SK-N-SH (cell line): Measurements from ENCODE around the gene PSMC3. TPM values are rescaled to one million over a fixed set of nuclear protein-coding genes. Genes with fewer than 3 reads are reported as not detected.

Experiments used
- CTCF ChIA-PET: fragments of 300-600, 350-600 bp; formaldehyde crosslinking; extraction: SDS; loops from one replicate; lab custom pipeline; 2021; lab: Yijun Ruan, JAX
- POLR2A ChIA-PET: fragments of 350-600 bp; sonication (Branson Sonifier 250); formaldehyde crosslinking; extraction: SDS; loops from one replicate; lab custom pipeline; 2020; ENCODE audit warnings: antibody characterized with exemption, inconsistent platforms; lab: Yijun Ruan, JAX
- DNase-seq: peaks from one replicate; pipeline ENCODE4 v3.0.0; 2012
- H2AFZ ChIP-seq: fragments of 200-600 bp; sonication (generic); 2 replicates; pipeline ENCODE4 v1.8.1; 2016; ENCODE audit warnings: antibody characterized with exemption, mild to moderate bottlenecking, low read depth
- H3F3A ChIP-seq: fragments of 200-600 bp; sonication (generic); replicated peaks from 2 replicates; pipeline ENCODE3; 2016; ENCODE audit warnings: antibody characterized with exemption, mild to moderate bottlenecking; ENCODE audit not compliant: insufficient read depth
- H3K27ac ChIP-seq, 2 experiments: fragments of 200-500 bp in 1 of 2; fragments of 200-600 bp in 1 of 2; sonication (Bioruptor generic) in 1 of 2; sonication (generic), shearing (Covaris generic) in 1 of 2; 2 replicates each; pipeline versions ENCODE4 v1.5.1 to v1.6.1; 2014 to 2016; ENCODE audit warnings: low read depth in 2 of 2, inconsistent platforms in 1 of 2, low read length in 1 of 2, mild to moderate bottlenecking in 1 of 2, mixed read lengths in 1 of 2
- H3K27me3 ChIP-seq: fragments of 200-600 bp; sonication (generic), shearing (Covaris generic); 2 replicates; pipeline ENCODE4 v1.6.1; 2016; ENCODE audit warnings: mixed run types; ENCODE audit not compliant: insufficient read depth
- H3K36me3 ChIP-seq, 2 experiments: fragments of 200-500 bp in 1 of 2; fragments of 200-600 bp in 1 of 2; sonication (Bioruptor generic) in 1 of 2; sonication (generic) in 1 of 2; replicated peaks in 1 of 2; 2 replicates each; pipeline versions ENCODE3 to v1.5.1; 2014 to 2016; ENCODE audit warnings: low read length in 1 of 2, mild to moderate bottlenecking in 1 of 2; ENCODE audit not compliant: insufficient read depth in 2 of 2, control insufficient read depth in 1 of 2
- H3K4me1 ChIP-seq, 2 experiments: fragments of 200-500 bp in 1 of 2; fragments of 200-600 bp in 1 of 2; sonication (Bioruptor generic) in 1 of 2; sonication (generic), shearing (Covaris generic) in 1 of 2; 2 replicates each; pipeline versions ENCODE4 v1.5.1 to v1.6.1; 2014 to 2016; ENCODE audit warnings: low read depth in 1 of 2, low read length in 1 of 2, mixed run types in 1 of 2; ENCODE audit not compliant: insufficient read depth in 2 of 2, control insufficient read depth in 1 of 2
- H3K4me2 ChIP-seq: fragments of 200-600 bp; sonication (generic), shearing (Covaris generic); 2 replicates; pipeline ENCODE4 v1.6.1; 2017; ENCODE audit warnings: mixed run types
- H3K4me3 ChIP-seq, 2 experiments: fragments of 200-500 bp in 1 of 2; fragments of 200-600 bp in 1 of 2; sonication (Bioruptor generic) in 1 of 2; sonication (generic), shearing (Covaris generic) in 1 of 2; 2 replicates each; pipeline versions ENCODE4 v1.5.1 to v1.8.1; 2014 to 2016; ENCODE audit warnings: low read depth in 2 of 2, inconsistent platforms in 1 of 2, low read length in 1 of 2, mild to moderate bottlenecking in 1 of 2, mixed read lengths in 1 of 2, moderate library complexity in 1 of 2
- H3K79me2 ChIP-seq: fragments of 200-600 bp; sonication (generic); 2 replicates; pipeline ENCODE4 v1.8.1; 2017; ENCODE audit warnings: mild to moderate bottlenecking; ENCODE audit not compliant: insufficient read depth
- H3K9ac ChIP-seq: fragments of 200-600 bp; sonication (generic); 2 replicates; pipeline ENCODE4 v1.6.1; 2017; ENCODE audit warnings: mixed run types
- H3K9me2 ChIP-seq: fragments of 200-600 bp; sonication (generic); 2 replicates; pipeline ENCODE4 v1.6.1; 2017; ENCODE audit warnings: mixed run types
- H3K9me3 ChIP-seq: fragments of 200-600 bp; sonication (generic); 2 replicates; pipeline ENCODE4 v1.6.1; 2017; ENCODE audit warnings: mixed run types, mild to moderate bottlenecking, moderate library complexity
- H4K20me1 ChIP-seq: fragments of 200-600 bp; sonication (generic); 2 replicates; pipeline ENCODE4 v1.6.1; 2017; ENCODE audit warnings: mild to moderate bottlenecking, mixed run types; ENCODE audit not compliant: insufficient read depth
- CHD2 ChIP-seq: fragments of 150-350 bp; IDR thresholded peaks from 2 replicates; pipeline ENCODE4 v1.6.1; 2018; ENCODE audit warnings: low read length; ENCODE audit not compliant: partially characterized antibody
- EP300 ChIP-seq, 2 experiments: IDR thresholded peaks; 2 replicates each; pipeline versions ENCODE4 v1.4.0 to v1.6.1; 2012; ENCODE audit warnings: borderline replicate concordance in 1 of 2, low read depth in 1 of 2, low read length in 1 of 2
- EZH2phosphoT487 ChIP-seq: fragments of 200-600 bp; sonication (generic); IDR thresholded peaks from 2 replicates; pipeline ENCODE4 v1.6.1; 2017; ENCODE audit warnings: low read depth, mixed run types, mild to moderate bottlenecking, antibody characterized with exemption, moderate library complexity, borderline replicate concordance
- FOSL2 ChIP-seq: IDR thresholded peaks from 2 replicates; pipeline ENCODE4 v1.4.0; 2012; ENCODE audit warnings: low read depth, mild to moderate bottlenecking, moderate library complexity, borderline replicate concordance
- FOXM1 ChIP-seq: IDR thresholded peaks from 2 replicates; pipeline ENCODE4 v1.4.0; 2012; ENCODE audit warnings: low read depth, mild to moderate bottlenecking
- GABPA ChIP-seq: IDR thresholded peaks from 2 replicates; pipeline ENCODE4 v1.4.0; 2012; ENCODE audit warnings: low read depth, mild to moderate bottlenecking
- GATA2 ChIP-seq: sonication (generic); formaldehyde crosslinking; IDR thresholded peaks from 2 replicates; pipeline ENCODE4 v1.5.0; 2020; ENCODE audit warnings: mild to moderate bottlenecking, missing genetic modification reagents
- IRF3 ChIP-seq: fragments of 150-350 bp; IDR thresholded peaks from 2 replicates; pipeline ENCODE4 v1.6.1; 2016; ENCODE audit warnings: mild to moderate bottlenecking, low read depth, low read length
- JUND ChIP-seq: IDR thresholded peaks from 2 replicates; pipeline ENCODE4 v1.4.0; 2012
- MXI1 ChIP-seq: IDR thresholded peaks from 2 replicates; pipeline ENCODE4 v1.6.1; 2012; ENCODE audit warnings: mild to moderate bottlenecking, low read depth, low read length, improper control_type of control experiment
- POLR2AphosphoS5 ChIP-seq: IDR thresholded peaks from 2 replicates; pipeline ENCODE4 v1.6.1; 2012; ENCODE audit warnings: low read depth, low read length
- RAD21 ChIP-seq: IDR thresholded peaks from 2 replicates; pipeline ENCODE4 v1.6.1; 2012; ENCODE audit warnings: mild to moderate bottlenecking, low read length
- SIN3A ChIP-seq: IDR thresholded peaks from 2 replicates; pipeline ENCODE4 v1.6.1; 2012; ENCODE audit warnings: low read depth, mild to moderate bottlenecking, low read length, moderate library complexity, borderline replicate concordance
- TAF1 ChIP-seq: IDR thresholded peaks from 2 replicates; pipeline ENCODE4 v1.6.1; 2012; ENCODE audit warnings: low read depth, mild to moderate bottlenecking, low read length, moderate library complexity, borderline replicate concordance
- TCF12 ChIP-seq: IDR thresholded peaks from 2 replicates; pipeline ENCODE4 v1.4.0; 2012
- USF1 ChIP-seq: IDR thresholded peaks from 2 replicates; pipeline ENCODE4 v1.4.0; 2012; ENCODE audit warnings: low read depth, borderline replicate concordance
- USF2 ChIP-seq: fragments of 150-350 bp; IDR thresholded peaks from 2 replicates; pipeline ENCODE4 v1.6.1; 2017; ENCODE audit warnings: antibody characterized with exemption, low read length, low read depth, borderline replicate concordance
- YY1 ChIP-seq: IDR thresholded peaks from 2 replicates; pipeline ENCODE4 v1.4.0; 2012; ENCODE audit warnings: low read depth, mild to moderate bottlenecking
- WGBS: methylation state at CpG from one replicate; pipeline ENCODE4 v1.1.6; 2017; ENCODE audit warnings: low lambda C conversion rate; 5-methylcytosine and 5-hydroxymethylcytosine counted together
- polyA plus RNA-seq, 3 experiments: library from polyadenylated mRNA; depleted of rRNA; stranded (reverse); fragments of >200 nt; gene quantifications; 2 replicates each; pipeline ENCODE4 v1.2.3, GENCODE V29; 2012

The PSMC3 gene
- polyA plus RNA-seq, 1 of the 3 experiments (the other 2 are of a cell fraction): 184 TPM

- TF ChIP-seq EP300 (IDR thresholded peaks at IDR 0.05; ENCODE audit: borderline replicate concordance in 1 of 2, low read depth in 1 of 2, low read length in 1 of 2) (no peak), RAD21 (no peak), USF1 (no peak)
Observed at GRCh38 chr11:47406896-47407745, 19.1 kb downstream of the PSMC3 start (continued).

- TF ChIP-seq POLR2AphosphoS5 (no peak), TCF12 (no peak), EZH2phosphoT487 (no peak)
- TF ChIP-seq, all 33 proteins: peak for 0
- Histone ChIP-seq H3K4me2 (no peak overlapping the region), H2AFZ (no peak overlapping the region), H3K9me3 (no peaks in the 10 kb centered on the region), H3K4me3 (no peak overlapping the region), H3K9me2 (no peaks in the 10 kb centered on the region), H3K27ac (no peak overlapping the region), H3K79me2 (peaks cover under 1% of the 10 kb centered on the region; the same call in 1 of the 2 replicates), H3F3A (peaks cover 24% of the 10 kb centered on the region), H3K27me3 (no peaks in the 10 kb centered on the region), H3K4me1 (peaks cover 13 to 26% of the 10 kb centered on the region in 2 experiments; a peak in 3 of 4 replicates), H3K9ac (no peak overlapping the region), H3K36me3 (no peaks in the 10 kb centered on the region), H4K20me1 (no peaks in the 10 kb centered on the region)
- WGBS: 73% methylated on average over 2 of the region's 3 CpGs
- DNase-seq: no peak
- CTCF ChIA-PET: interaction anchor here (1.1 to 20.7 kb wide), 3 partner anchors 9 to 104 kb away, joined by 3 to 239 read pairs (median 15); no protein-coding TSS in a partner anchor
- POLR2A ChIA-PET: no interaction called here
Observed at GRCh38 chr11:47403571-47403970, 22.7 kb downstream of the PSMC3 start.

GRCh38 chr11:47403135-47403534 is 23.1 kb downstream of the PSMC3 start:
- Histone ChIP-seq H3K4me2 (no peak overlapping the region), H3F3A (peaks cover 24% of the 10 kb centered on the region), H3K36me3 (no peaks in the 10 kb centered on the region), H3K4me1 (peaks cover 13 to 26% of the 10 kb centered on the region in 2 experiments; a peak in 3 of 4 replicates), H2AFZ (no peak overlapping the region), H3K27me3 (no peaks in the 10 kb centered on the region), H4K20me1 (no peaks in the 10 kb centered on the region), H3K79me2 (no peaks in the 10 kb centered on the region), H3K9me3 (no peaks in the 10 kb centered on the region), H3K9ac (no peak overlapping the region), H3K4me3 (no peak overlapping the region), H3K27ac (no peak overlapping the region), H3K9me2 (no peaks in the 10 kb centered on the region)
- DNase-seq: no peak
- CTCF ChIA-PET: interaction anchor here (1.1 to 20.7 kb wide), 4 partner anchors 9 to 103 kb away, joined by 3 to 239 read pairs (median 9); no protein-coding TSS in a partner anchor
- POLR2A ChIA-PET: no interaction called here
- TF ChIP-seq JUND (no peak), FOSL2 (no peak), FOXM1 (no peak), GATA2 (CRISPR knock-in tag) (no peak), TAF1 (no peak), IRF3 (no peak), GABPA (no peak), USF1 (no peak), RAD21 (no peak), YY1 (no peak), MXI1 (no peak), USF2 (no peak), POLR2AphosphoS5 (no peak), CHD2 (no peak), SIN3A (no peak)
- 87% methylated on average over 4 of the region's 4 CpGs for WGBS
